Ovary (tissue), 3 donors: ENCODE data around the gene GALK1.

ENCODE experiments used
- EP300 ChIP-seq: sonication (generic); formaldehyde crosslinking; IDR thresholded peaks from one replicate; pipeline ENCODE4 v1.6.1; 2017; ENCODE audit warnings: antibody characterized with exemption
- POLR2A ChIP-seq: fragments of 450-650 bp; IDR thresholded peaks from one replicate; pipeline ENCODE4 v1.6.1; 2017; ENCODE audit warnings: antibody characterized with exemption, mild to moderate bottlenecking, moderate library complexity
- TF ChIP-seq, protein P1 (sequence below), 3 donors: fragments of 450-650 bp in 2 of 3; fragments of 200-600 bp in 1 of 3; IDR thresholded peaks; one replicate each; pipeline versions ENCODE4 v1.5.1 to v1.8.0; 2016 to 2022; ENCODE audit warnings: antibody characterized with exemption in 3 of 3, mild to moderate bottlenecking in 1 of 3
- donor health status: DM: no; HTN: no; CAD: no.

DNA sequence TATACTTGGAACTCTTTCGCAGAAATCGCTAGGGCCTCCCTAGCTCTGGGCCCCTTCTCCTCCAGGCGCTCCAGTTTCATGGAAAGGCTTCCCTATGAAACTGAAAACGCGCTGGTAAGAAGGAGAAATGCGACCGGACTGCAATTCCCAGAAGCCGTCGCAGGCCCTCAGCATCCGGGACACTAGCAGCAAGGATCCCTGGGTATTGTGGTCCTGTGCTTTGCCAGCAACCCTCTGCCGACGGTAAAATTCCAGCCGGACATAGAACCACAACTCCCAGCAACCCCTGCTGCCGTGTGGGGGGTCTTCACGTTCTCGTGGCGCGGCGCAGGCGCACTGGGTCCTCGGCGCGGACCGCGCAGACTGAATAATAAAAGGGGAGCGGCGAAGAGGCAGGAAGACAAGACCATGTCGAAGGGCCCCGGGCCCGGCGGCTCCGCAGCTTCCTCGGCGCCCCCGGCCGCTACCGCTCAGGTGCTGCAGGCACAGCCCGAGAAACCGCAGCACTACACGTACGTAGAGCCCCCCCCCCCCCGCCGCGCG is 19.6 kb upstream of the GALK1 start, which contains the start of gene UNK:
- TF ChIP-seq, protein P1, sequence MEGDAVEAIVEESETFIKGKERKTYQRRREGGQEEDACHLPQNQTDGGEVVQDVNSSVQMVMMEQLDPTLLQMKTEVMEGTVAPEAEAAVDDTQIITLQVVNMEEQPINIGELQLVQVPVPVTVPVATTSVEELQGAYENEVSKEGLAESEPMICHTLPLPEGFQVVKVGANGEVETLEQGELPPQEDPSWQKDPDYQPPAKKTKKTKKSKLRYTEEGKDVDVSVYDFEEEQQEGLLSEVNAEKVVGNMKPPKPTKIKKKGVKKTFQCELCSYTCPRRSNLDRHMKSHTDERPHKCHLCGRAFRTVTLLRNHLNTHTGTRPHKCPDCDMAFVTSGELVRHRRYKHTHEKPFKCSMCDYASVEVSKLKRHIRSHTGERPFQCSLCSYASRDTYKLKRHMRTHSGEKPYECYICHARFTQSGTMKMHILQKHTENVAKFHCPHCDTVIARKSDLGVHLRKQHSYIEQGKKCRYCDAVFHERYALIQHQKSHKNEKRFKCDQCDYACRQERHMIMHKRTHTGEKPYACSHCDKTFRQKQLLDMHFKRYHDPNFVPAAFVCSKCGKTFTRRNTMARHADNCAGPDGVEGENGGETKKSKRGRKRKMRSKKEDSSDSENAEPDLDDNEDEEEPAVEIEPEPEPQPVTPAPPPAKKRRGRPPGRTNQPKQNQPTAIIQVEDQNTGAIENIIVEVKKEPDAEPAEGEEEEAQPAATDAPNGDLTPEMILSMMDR (IDR thresholded peaks at IDR 0.05), result no peak
- TF ChIP-seq POLR2A, result peak; percentile 83
- TF ChIP-seq EP300, result no peak
